Liver (tissue), 3 donors: ENCODE measurements around the gene CREB3L2.

Experiments
- CTCF ChIP-seq: fragments of 150-350 bp; IDR thresholded peaks from 2 replicates; pipeline ENCODE4 v1.5.1; 2017; ENCODE audit warnings: improper control_type of control experiment, low read depth, low read length; ENCODE audit not compliant: missing input control
- FOXA1 ChIP-seq: IDR thresholded peaks from 2 replicates; pipeline ENCODE4 v1.6.1; 2016; ENCODE audit warnings: antibody characterized with exemption
- NR2F2 ChIP-seq: IDR thresholded peaks from 2 replicates; pipeline ENCODE4 v1.6.1; 2016; ENCODE audit warnings: antibody characterized with exemption
- REST ChIP-seq: IDR thresholded peaks from 2 replicates; pipeline ENCODE4 v1.6.1; 2016; ENCODE audit warnings: antibody characterized with exemption, mild to moderate bottlenecking
- donor health status: healthy.
- donor health status: healthy.

GRCh38 chr7:137933270-137934017, 68.4 kb downstream of the CREB3L2 start:
- no peak for TF ChIP-seq CTCF
- TF ChIP-seq REST = no peak
- no peak for TF ChIP-seq FOXA1
- no peak for TF ChIP-seq NR2F2
